Measurements from ENCODE around the gene CTNNA2.
"Not testable (repeated sequence)": the region's sequence is repeated elsewhere in the genome, so short reads cannot be mapped to it uniquely, and the experiment has no call there.

The CTNNA2 gene

DNA sequence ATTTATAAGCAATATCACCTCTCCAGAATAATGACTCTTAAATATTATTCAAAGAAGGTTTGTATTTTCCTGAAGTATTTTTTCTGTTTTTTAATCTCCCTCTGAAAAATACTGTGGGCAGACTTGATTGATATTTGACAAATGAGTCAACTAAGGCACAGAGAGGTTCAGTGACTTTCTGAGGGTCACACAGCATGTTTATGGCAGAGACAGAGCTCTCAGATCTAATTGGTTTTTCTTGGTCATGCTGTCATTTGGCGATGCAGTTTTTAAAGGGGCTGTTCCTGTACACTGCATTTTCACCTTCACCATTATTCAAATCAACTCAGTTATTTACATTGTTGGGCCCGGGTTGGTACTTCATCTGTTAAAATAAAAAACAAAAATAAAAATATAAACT is 527.4 kb downstream of the CTNNA2 start:
- no peak for DNase-seq

DNA sequence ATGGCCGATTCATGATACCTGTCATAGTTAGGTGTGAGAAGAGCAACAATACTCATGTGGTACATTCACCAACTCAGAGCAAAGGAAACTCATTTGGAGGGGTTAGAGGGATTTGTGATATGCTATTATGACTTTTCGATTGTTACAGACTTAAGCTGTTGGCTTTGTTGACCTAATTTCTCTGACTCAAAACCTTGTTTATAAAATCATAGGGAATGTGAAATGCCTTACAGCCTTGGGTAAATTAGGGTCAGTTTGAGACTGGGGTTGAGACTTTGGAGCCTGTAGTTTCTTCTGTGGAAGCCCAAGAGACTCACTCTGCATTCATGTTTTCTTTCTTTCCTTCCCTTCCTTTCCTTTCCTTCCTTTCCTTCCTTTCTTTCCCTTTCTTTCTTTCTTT is 529.8 kb downstream of the CTNNA2 start:
- no peak for DNase-seq

DNA sequence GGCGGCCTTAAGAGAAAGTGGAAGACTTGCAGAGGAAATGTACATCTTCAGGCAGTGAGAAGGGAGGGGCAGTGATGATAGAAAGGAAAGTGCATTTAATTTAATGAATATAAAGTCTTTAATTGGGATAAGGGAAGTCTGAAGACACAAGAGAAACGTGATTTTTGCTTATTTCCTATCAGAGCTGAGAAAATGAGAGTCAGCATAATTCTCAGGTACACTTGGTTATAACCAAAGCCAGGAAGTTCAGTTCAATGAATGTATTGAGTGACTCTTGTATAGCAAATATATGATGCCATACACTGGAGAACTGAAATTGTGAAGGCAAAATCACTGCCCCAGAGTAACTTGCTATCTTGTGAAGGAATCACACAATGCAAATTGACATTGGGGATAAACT is 535.4 kb downstream of the CTNNA2 start:
- no peak for DNase-seq

DNA sequence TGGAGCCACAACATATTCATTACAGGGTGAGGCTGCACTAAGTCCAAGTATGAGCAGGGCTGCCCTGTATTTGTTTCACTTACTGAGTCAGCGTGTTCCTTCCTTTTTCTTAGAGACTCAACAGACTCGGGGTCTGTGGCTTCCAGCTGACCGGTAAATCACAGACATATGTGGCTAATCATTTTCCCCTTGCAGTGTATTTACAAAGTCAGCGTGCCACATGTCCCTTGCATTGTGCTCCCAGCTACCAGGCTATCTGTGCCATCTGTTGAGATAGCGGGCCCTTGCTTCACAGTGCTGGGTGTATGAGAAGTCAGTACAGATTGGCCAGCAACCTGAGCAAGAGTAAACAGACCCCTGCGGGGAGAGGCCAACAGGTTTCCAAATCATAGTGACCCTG is 537.4 kb downstream of the CTNNA2 start:
- DNase-seq = no peak

DNA sequence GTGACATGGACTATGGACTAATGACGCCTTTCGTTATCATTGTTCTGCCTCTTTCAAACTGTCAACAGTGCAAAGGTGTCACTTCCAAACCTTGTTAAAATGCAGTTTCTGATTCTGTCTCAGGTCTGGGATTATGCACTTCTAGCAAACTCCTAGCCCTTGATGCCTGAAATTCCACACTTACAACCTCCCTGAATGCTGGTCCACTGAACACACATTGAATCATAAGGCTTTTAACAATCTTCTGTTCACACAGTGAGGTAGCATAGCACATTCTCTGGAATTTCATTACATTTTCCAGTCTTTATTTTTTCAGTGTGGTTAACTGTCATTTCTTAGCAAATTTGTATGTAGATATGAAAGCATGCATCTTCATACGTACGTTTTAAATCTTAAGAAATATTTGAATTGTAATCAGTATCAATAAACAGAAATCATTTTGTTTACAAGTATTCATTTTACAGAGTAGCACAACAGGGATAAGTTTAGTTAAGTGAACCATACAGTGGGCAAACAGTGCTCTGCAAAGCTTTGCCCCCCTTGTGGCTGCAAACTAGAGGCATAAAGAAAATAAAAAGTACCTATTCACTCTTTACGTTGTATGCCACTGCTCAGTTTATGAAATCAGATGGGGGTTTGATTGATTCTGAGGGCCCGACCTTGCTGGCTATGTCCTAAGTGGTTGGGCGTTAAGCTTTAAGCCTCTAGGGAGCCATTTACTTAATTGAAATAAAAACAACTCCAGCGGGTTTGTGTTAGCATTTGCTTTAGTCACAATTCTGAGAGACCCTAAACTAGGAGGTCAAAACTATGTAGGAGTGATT is 540.9 kb downstream of the CTNNA2 start:
- DNase-seq = no peak

DNA sequence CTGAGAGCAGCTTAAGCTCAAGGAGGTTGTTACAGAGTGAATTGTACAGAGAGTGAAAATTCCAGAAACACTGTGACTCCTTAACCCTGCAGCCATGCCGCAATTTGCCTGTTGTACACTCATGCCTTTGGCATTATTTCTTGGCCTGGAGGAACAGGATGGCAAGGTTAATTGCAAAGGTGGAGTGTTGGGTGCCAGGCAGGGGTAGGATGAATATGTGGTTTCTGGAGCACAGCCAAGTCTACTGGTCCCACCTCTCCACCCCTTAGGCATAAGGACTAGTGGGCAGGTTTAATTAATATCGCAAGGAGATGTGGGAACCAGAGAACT is 541.5 kb downstream of the CTNNA2 start:
- DNase-seq = no peak

DNA sequence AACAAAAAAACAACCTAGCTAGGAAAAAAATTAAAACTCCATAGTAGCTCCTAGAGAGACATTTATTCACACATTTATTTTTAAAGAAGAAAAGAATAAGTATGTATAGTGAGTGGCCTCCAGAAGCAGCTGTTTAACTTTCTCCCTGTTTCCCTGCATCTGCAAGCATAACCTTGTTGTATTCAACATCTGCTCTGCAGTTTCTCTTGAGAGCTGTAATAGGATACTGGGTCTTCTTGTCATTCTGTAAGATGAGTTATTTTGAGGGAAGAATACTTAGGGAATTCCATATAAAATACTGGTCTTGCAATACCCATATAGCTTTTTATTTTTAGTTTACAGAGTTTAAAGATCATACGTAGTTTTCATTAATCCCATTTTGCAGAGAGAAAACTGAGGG is 545.1 kb downstream of the CTNNA2 start:
- DNase-seq = no peak

DNA sequence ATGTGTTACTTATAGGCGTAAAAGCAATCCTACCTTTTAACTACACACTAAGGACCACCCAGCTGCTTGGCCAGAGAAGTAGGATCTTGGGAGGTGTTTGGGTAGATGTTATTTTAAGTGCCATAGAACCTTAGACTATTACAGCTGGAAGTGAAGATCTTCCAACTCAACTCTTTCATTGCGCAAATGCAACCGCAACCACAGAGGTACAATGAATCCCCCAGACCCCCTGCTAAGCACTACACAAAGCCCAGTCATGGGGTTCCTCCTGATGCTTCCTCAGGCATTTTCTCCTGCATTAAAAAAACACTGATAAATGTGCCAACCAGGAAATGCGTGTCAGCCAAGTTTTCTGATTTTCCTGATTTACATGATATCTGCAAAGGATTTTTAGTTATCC is 545.7 kb downstream of the CTNNA2 start:
- DNase-seq = no peak

DNA sequence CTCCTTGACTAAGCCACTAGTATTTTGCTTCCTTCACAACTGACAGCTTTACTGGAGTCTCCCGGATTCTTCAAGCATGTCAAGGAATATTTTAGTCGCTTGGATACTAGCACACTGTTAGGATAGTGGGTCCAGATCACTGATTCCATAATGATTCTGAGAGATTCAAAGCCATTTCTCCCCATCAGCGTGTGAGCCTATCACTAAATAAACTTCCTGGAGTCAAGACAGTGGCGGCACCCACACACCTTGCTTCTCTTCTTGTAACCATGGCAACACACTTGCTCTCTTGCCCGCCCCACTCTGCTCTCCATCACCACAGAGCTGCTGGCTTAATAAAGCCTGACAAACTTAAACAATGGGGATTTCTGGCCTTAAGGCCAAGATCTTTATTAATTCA is 546.6 kb downstream of the CTNNA2 start:
- no peak for DNase-seq

DNA sequence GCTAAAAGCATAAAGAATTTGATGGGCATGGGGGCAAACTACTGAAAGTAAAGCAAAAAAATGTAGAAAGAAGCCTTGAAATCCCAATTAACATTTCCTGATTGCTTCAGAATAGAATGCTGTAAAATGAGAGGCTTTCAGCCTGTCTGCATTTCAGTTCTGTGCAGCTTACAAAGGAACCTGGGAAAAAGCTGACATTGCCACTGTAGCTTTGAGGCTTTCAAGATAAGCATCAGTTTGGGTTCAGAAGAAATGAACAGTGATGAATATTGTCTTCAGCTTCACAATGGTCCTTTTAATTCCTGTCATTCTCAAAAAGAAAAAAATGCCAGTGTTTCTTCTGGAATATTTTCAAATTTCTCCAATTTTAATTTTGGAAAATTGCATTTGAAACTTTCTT is 549.0 kb downstream of the CTNNA2 start:
- DNase-seq = no peak

DNA sequence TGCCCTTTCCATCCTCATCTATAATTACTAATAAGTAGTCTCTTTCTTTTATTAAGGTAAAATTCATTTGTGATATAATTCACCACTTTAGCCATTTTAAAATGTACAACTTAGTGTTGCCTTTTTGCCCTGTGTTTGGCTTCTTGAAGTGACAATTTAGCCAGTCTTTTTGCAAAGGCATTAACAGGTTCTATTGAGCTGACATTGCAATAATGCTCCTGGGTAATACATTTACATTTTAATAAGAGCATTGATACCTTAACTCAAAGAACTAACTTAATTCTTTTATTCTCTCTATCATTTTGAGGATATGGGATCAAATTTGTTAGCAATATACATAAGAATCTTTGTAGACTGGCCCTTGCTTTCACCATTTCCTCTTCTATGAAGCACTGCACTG is 549.4 kb downstream of the CTNNA2 start:
- no peak for DNase-seq

DNA sequence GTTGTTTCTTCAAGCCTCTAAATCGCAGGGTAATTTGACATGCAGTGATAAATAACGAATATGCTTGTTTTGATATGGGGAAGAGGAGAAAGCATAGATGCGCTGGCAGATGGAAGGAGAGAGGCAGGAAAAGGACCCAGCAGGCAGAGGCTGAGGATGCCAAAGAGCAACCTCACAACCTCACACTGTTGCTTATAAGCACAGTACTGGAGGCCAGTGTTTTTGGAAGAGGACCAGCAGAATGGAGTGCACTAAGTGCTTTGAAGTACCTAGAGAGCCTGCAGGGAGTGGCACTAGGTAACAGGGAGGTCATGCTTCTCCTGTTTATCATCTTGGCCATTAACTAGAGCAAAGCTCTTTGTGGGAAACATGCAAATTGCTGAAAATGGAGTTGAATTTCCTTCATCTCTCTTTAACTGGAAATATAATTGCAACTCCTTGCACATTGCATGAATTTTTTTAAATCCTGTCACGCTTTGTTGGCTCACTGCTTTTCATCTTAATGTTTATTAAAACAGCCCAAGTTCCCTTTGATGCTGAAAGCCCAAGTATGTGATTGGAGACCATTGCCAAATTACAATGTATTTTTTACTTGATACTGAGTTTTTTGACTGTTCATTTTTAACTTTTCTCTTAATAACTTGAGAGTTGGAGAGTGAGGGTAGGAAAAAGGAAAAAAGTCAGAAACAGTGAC is 555.3 kb downstream of the CTNNA2 start:
- DNase-seq = no peak

DNA sequence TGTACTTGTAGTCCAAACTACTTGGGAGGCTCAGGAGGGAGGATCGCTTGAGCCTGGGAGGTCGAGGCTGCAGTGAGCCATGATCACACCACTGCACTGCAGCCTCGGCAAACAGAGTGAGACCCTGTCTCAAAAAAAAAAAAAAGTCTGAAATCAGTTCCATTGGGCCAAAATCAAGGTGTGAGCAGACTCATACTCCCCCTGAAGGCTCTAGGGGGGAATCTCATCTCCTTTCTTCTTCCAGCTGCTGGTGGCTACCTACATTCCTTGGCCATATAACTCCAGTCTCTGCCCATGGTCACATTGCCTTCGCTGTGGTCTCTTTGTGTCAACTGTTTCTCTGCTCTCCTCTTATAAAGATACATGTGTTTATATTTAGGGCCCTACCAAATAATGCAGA is 557.7 kb downstream of the CTNNA2 start:
- DNase-seq = no peak

DNA sequence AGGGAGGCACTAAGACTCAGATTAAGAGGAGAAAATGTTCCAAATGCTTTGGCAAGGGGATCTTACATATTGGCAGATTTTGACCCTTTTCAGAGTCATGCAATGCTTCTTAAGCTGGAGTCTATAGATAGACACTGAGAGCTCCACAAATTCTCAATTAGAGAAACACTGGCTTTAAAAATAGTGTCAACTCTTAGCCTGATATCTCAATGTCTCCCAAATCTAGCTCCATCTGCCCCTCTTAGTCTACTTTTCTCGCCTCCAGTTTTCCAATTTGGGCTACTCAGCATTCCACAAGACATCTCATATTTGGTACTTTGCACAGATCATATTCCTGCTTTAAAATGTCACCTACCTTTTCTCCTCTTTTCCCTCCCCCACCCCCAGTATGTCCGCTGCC is 559.1 kb downstream of the CTNNA2 start:
- no peak for DNase-seq

DNA sequence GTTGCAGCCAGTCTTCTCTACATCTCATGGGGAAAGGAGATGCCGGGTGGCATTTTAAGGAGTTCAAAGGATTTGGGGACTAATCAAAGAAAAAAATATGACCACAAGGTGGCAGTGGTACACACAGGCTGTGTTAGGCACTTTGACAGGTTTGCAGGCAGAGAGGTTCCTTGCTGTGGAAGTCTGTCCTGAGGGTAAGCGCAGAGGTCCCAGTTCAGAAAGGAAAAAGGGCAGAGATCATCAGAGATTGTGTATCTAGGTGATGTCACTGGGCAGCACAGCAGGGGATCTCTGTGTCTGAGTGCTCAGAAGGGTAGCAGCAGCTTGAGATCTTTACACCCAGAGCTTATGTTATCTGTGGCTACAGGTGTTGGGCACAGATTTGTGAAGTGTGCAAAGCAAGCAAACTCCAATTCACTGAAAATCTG is 560.3 kb downstream of the CTNNA2 start:
- no peak for DNase-seq

DNA sequence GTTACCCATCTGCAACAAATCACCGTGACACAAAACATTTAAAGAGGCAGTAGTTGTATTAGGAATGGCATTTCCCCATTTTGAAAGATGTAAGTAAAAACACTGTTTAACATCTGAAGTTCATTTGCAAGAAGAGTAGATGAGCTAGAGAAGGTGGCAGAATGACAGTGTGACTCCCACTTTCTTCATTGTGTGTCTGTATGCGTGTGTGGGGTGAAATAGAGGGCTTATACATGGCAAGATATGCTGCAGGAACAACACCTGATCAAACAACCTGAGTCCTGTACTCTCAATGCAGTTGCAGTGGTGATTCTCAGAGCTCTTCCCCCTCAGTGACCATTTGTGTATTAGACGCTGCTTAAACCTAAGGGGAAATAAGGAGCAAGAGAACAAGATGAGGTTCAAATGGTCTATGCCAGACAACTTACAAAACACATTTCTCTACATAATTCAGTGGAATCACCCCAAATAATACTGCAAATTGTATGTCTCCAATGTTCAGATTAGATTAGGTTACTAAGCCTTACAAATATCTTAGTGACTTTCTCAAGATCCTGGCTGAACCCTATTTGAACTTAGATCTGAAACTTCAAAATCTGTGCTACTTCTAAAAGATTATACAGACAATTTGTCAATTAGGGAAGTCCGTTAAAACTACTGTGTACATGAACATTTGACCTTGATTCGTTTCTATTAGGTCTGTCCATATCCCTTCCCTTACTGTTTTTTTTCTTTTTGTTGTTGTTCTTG is 561.6 kb downstream of the CTNNA2 start:
- no peak for DNase-seq

DNA sequence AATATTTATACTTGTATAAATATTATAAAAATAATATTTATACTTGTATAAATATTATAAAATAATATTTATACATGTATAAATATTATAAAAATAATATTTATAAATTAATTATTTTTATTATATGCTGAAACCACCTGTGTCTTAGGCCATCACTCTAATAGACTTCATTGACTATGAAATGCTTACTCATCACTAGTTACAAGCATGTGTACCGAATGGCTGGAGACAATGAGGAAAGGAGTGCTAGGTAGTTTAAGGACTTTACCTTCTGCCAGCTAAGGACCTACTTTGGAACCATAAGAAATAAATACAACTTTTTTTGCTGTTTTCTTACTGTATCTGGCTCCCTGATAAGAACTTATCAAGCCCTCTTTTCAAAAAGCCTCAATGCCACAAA is 562.9 kb downstream of the CTNNA2 start:
- no peak for DNase-seq

DNA sequence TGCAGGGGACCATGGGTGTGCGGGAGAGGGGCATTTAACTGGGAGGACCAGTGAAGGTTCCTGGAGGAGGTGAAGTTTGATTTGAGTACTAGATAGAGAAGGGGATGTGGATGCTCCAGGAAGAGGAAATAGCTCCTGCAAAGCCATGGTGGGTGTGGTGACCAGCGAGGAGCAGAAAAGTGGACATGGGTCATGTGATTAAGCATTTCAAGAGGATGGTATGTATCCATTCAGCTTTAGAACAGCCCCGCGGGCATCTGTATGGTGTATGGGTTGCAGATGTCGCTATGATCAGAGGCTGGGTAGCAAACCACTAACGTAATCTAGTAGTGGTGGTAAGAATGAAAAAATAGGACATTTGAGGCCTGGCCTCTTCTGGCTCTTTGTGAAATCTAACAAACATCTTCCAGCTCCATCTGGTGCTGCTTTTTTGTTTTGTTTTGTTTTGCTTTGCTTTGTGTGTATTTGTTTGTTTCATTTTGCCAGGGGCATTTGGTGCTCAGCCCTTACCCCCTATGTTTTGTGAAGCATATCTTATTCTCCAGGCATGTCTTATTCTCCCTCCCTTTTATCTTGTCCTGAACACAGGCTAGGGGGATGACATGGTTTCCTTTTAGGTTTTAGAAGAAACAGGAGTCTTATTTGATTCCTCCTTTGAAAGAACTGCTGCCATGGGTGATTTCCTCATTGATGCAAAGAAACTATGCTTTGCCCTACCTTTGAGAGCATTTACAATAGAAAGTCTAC is 565.6 kb downstream of the CTNNA2 start:
- DNase-seq = no peak

DNA sequence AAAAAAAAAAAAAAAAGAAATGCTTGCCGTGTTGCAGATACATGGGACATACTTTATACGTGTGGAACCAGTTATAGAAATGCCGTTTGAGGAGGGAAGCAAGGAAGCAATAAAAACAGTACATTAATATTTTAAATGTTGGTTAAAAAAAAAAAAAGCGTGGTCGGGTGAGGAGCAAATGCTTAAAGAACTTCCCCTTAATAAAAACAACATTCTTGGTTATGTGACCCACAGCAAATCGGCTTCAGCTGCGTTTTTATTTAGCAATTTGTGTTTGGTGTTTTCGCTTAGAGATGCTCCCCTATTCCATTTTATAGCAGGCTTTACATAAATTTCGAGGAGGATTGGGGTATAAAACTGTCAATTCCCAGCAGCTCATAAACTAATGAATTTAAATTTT is 568.1 kb downstream of the CTNNA2 start:
- DNase-seq = no peak

DNA sequence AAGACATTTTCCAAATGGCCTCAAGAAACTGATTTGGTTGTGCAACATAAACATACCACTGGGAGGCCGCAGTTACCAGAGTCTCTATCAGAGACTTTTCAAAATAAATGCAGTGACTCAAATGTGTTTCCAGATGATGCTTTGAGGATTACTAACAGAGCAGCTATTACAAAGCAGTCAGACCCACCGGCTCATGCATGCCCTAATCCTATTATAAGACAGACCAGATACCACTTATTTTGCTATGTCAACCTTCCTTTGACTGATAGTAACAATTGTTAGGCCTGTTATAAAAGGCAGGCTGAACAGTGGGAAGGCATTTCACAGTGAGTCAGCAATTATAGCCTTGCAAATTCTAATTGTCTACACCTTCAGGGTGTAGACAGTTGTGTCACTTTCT is 574.0 kb downstream of the CTNNA2 start:
- no peak for DNase-seq

DNA sequence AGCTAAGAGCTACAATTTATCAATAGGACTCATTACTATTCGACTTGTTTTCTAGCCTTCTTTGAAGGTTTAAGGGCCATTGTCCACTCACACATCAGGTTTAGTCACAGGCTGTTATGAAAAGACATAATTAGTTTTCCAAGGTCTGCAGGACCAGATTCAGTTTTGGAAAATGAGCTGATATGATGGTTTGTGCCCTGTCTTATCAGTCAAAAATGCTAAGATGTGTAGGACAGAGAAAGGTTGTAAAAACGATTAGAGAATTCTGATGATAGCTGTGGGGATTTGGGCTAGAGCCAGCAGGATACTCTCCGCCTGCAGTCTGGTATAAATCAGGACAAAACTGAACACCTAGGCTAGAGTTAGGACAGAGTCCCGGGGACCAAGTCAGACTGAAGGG is 578.4 kb downstream of the CTNNA2 start:
- no peak for DNase-seq

DNA sequence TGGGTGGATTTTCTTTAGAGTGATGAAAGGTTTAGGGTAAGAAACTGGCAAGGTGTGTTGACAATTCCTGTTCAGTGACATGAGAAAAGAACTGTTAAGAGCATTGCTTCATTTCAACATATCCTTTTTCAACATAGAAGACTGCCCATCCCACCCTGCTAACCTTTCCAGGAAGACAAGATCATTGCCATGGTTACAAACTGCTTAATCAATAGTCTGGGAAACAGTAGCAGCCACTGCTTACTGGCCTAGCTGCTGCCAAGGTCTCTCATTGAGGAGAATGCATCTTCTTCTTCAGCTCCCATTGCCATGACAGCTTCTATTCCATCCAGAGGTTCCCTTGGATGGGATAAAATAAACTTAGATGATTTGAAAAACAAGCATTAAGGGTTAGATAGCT is 579.6 kb downstream of the CTNNA2 start:
- no peak for DNase-seq

DNA sequence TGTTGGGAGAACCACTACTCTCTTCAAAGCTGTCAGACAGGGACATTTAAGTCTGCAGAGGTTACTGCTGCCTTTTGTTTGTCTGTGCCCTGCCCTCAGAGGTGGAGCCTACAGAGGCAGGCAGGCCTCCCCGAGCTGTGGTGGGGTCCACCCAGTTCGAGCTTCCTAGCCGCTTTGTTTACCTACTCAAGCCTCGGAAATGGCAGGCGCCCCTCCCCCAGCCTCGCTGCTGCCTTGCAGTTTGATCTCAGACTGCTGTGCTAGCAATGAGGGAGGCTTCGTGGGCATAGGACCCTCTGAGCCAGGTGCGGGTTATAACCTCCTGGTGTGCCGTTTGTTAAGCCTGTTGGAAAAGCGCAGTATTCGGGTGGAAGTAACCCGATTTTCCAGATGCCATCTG is 585.7 kb downstream of the CTNNA2 start:
- DNase-seq = not testable (repeated sequence)
